Body of pancreas (tissue), 4 donors: Measurements from ENCODE around the gene ZDHHC17.

Experiments used
- CTCF ChIP-seq, 7 experiments: fragments of 450-650 bp in 4 of 7; fragments of 200-600 bp in 3 of 7; sonication (generic) in 3 of 7; IDR thresholded peaks; one replicate each; pipeline ENCODE4 v1.5.1; 2016 to 2019; ENCODE audit warnings: antibody characterized with exemption in 7 of 7
- POLR2A ChIP-seq, 3 donors: fragments of 450-650 bp; IDR thresholded peaks; one replicate each; pipeline ENCODE4 v1.6.1; 2016; ENCODE audit warnings: antibody characterized with exemption in 3 of 3, mild to moderate bottlenecking in 2 of 3

GRCh38 chr12:76781321-76781720 lies 17.4 kb downstream of the ZDHHC17 start:
- TF ChIP-seq CTCF (IDR thresholded peaks at IDR 0.05) (no peak), POLR2A (IDR thresholded peaks at IDR 0.05) (no peak)
